Fibroblast of pulmonary artery (primary cell): Measurements from ENCODE around the gene KIDINS220.

ENCODE experiments used
- DNase-seq: peaks from one replicate; pipeline ENCODE4 v3.0.0-alpha.2; 2010; ENCODE audit warnings: low read depth
- H3K4me3 ChIP-seq: replicated peaks from 2 replicates; pipeline ENCODE4 v1.5.1; 2011; ENCODE audit warnings: low read depth, mild to moderate bottlenecking, control low read depth, low read length, moderate library complexity
- TF ChIP-seq, protein P1 (sequence below): IDR thresholded peaks from 2 replicates; pipeline ENCODE4 v1.5.1; 2011; ENCODE audit warnings: mild to moderate bottlenecking, control low read depth, low read length, inconsistent platforms; ENCODE audit errors: missing control alignments

The KIDINS220 gene

GRCh38 chr2:8692783-8693156 is 144.6 kb downstream of the KIDINS220 start:
- TF ChIP-seq, protein P1, sequence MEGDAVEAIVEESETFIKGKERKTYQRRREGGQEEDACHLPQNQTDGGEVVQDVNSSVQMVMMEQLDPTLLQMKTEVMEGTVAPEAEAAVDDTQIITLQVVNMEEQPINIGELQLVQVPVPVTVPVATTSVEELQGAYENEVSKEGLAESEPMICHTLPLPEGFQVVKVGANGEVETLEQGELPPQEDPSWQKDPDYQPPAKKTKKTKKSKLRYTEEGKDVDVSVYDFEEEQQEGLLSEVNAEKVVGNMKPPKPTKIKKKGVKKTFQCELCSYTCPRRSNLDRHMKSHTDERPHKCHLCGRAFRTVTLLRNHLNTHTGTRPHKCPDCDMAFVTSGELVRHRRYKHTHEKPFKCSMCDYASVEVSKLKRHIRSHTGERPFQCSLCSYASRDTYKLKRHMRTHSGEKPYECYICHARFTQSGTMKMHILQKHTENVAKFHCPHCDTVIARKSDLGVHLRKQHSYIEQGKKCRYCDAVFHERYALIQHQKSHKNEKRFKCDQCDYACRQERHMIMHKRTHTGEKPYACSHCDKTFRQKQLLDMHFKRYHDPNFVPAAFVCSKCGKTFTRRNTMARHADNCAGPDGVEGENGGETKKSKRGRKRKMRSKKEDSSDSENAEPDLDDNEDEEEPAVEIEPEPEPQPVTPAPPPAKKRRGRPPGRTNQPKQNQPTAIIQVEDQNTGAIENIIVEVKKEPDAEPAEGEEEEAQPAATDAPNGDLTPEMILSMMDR = no peak
- no peak for DNase-seq
- H3K4me3 ChIP-seq = no peak overlapping the region

- TF ChIP-seq, protein P1 = no peak
- H3K4me3 ChIP-seq = no peak overlapping the region
- no peak for DNase-seq
These were observed 145.5 kb downstream of the KIDINS220 start for GRCh38 chr2:8691859-8692437.

- TF ChIP-seq, protein P1 = peak; percentile 45
- peak; percentile 47 for DNase-seq
- H3K4me3 ChIP-seq = peak overlapping the region; percentile 78
These were observed 151.6 kb downstream of the KIDINS220 start for GRCh38 chr2:8685697-8686358.

GRCh38 chr2:8684878-8685696 is 152.3 kb downstream of the KIDINS220 start:
- DNase-seq = peak; percentile 63
- H3K4me3 ChIP-seq = peak overlapping the region; percentile 78
- TF ChIP-seq, protein P1 = no peak

DNA sequence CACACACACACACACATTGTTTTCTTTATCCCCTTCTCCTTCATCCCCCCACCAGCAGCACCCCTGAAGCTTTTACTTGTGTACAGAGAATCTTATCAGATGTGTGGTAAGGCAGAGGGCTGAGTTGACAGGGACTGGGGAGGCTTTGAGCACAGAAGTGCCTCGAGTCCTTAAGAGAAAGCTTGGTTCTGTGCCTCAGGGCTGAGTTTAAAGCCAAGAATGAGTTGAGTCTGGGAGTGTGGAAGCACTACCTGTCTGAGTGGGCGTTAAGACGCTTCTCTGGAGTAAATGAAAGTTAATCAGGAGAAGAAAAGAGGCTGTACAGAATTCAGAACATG is 152.9 kb downstream of the KIDINS220 start:
- DNase-seq = peak; percentile 60
- TF ChIP-seq, protein P1 = no peak
- H3K4me3 ChIP-seq = peak overlapping the region; percentile 78

- TF ChIP-seq, protein P1 = no peak
- peak overlapping the region; percentile 78 for H3K4me3 ChIP-seq
- peak; percentile 53 for DNase-seq
These were observed 154.4 kb downstream of the KIDINS220 start for GRCh38 chr2:8682719-8683667.
